ENCODE results near the gene GPR148.

GRCh38 chr2:130764035-130764820 is 35.4 kb downstream of the GPR148 start:
- TF ChIP-seq, protein P1, sequence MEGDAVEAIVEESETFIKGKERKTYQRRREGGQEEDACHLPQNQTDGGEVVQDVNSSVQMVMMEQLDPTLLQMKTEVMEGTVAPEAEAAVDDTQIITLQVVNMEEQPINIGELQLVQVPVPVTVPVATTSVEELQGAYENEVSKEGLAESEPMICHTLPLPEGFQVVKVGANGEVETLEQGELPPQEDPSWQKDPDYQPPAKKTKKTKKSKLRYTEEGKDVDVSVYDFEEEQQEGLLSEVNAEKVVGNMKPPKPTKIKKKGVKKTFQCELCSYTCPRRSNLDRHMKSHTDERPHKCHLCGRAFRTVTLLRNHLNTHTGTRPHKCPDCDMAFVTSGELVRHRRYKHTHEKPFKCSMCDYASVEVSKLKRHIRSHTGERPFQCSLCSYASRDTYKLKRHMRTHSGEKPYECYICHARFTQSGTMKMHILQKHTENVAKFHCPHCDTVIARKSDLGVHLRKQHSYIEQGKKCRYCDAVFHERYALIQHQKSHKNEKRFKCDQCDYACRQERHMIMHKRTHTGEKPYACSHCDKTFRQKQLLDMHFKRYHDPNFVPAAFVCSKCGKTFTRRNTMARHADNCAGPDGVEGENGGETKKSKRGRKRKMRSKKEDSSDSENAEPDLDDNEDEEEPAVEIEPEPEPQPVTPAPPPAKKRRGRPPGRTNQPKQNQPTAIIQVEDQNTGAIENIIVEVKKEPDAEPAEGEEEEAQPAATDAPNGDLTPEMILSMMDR (optimal IDR thresholded peaks at IDR 0.05 in 1 of 3, IDR thresholded peaks at IDR 0.05 in 1 of 3, conservative IDR thresholded peaks at IDR 0.05 in 1 of 3; ENCODE audit: extremely low read depth in 1 of 3, insufficient read depth in 2 of 3, low read length in 3 of 3), result no peak
- no peak for TF ChIP-seq EZH2 (IDR thresholded peaks at IDR 0.05; ENCODE audit: low read length)
